Myocyte (in vitro differentiated cells): ENCODE data around the gene MAST2. TPM values are rescaled to one million over a fixed set of nuclear protein-coding genes. Genes with fewer than 3 reads are reported as not detected.
A peak's percentile ranks its signal among the peaks of the same experiment; 100 is the strongest.
"Not testable (repeated sequence)": the region's sequence is repeated elsewhere in the genome, so short reads cannot be mapped to it uniquely, and the experiment has no call there.

Experiments used
- DNase-seq: peaks from one replicate; pipeline ENCODE4 v3.0.0-alpha.2; 2012; ENCODE audit warnings: low read depth
- total RNA-seq: library from RNA; depleted of rRNA; stranded (reverse); fragments of >200 nt; gene quantifications from 2 replicates; pipeline ENCODE4 v1.2.3, GENCODE V29; 2014

The MAST2 gene
- total RNA-seq, 1 donor from 2014 or later = 70.3 TPM

DNA sequence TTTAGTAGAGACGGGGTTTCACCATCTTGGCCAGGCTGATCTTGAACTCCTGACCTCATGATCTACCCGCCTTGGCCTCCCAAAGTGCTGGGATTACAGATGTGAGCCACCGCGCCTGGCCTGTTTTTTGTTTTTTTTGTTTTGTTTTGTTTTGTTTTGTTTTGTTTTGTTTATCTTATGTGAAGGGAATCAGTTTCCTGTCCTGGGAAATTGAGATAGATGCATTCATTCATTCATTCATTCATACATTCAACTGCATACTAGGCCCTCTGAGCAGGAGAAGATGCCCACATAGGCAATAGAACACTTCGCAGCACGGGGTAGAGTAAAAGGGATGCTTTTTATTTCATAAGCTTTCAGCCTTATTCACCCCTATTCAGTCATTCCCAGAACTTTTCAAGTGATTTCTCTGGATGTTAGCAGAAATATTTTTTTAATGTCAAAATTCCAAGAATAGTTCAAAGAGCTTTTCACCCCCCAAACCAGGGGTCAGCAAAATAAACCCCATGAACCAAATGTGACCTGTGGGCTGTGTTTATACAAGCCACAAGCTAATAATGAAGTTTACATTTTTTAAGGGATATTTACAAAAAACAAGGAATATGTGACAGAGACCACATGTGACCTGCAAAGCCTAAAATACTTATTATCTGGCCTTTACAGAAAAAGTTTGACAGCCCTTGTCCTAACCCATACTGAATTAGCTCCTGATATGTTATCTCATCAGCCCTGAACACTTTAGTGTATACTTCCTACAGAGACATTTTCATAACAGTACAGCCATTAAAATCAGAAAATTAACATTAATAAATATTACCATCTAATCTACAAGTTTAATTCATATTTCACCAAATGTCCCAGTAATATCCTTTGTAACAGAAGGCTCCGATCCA is 127.1 kb downstream of the MAST2 start:
- DNase-seq = no peak

DNA sequence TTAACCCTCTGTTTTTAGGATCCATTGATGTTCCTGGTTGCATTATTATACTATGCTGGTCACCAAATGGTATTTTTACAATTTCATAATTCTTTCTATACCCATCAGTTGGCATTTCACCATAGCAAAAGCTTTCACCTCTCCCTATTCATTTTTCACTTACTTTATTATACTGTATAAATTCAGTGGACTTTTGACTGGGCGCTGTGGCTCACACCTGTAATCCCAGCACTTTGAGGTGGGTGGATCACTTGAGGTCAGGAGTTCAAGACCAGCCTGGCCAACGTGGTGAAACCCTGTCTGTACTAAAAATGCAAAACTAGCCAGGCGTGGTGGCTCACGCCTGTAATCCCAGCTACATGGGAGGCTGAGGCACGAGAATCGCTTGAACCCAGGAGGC is 128.8 kb downstream of the MAST2 start:
- DNase-seq = not testable (repeated sequence)

DNA sequence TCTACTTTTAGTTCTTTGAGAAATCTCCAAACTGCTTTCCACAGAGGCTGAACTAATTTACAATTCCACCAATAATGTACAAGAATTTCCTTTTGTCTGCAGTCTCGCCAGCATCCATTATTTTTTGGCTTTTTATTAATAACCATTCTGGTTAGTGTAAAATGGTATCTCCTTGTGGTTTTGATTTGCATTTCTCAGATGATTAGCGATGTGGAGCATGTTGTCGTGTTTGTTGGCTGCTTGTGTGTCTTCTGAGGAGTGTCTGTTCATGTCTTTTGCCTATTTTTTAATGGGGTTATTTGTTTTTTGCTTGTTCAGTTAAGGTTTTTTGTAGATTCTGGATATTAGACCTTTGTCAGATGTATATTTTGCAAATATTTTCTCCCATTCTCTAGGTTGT is 131.5 kb downstream of the MAST2 start:
- DNase-seq = no peak

DNA sequence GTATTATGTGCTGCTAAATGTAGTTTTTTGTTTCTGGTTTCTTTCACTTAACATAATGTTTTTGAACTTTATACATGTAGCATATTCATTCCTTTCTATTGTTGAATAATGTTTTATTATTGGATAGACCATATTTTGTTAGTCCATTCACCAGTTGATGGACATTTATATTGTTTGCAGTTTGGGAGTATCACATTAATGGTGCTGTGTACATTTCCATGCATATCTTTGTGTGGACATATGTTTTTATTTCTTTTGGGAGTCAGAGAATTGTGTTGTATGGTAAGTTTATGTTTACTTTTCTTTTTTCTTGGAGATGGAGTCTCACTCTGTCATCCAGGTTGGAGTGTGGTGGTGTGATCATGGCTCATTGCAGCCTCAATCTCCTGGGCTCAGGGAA is 134.6 kb downstream of the MAST2 start:
- DNase-seq = no peak

DNA sequence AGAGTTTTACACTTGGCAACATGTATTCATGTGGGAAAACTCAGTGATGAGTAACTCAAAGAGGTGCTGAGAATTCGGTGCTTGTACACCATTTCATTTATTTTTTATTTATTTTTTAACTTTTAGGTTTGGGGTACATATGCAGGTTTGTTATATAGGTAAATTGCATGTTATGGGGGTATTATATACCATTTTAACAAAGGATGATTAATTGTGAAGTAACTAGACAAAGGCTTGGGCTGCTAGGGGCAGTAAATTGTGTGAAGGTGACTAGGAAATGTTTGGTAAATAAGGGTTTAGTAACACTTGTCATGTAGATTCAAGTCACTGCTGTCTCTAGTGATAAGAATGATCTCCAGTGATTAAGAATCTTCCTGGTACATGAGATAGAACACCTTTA is 139.0 kb downstream of the MAST2 start:
- DNase-seq = no peak

DNA sequence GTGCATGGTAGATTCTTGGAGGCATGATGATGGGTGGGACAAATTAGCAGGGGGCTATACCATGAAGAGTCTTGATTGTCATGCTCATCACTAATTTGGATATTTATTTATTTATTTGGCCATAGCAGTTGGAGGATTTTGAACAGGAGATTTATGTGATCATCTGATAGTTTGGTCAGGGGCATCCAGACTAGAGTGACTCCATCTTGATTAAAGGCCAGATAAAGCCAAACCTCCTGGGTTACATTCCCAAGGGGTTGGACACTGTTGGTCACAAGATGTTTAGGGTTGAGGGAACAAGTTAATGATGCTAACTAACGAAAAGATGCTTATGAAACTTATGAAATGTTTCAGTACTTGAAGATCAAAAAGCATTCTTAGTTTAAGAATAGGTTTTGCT is 139.8 kb downstream of the MAST2 start:
- DNase-seq = no peak

DNA sequence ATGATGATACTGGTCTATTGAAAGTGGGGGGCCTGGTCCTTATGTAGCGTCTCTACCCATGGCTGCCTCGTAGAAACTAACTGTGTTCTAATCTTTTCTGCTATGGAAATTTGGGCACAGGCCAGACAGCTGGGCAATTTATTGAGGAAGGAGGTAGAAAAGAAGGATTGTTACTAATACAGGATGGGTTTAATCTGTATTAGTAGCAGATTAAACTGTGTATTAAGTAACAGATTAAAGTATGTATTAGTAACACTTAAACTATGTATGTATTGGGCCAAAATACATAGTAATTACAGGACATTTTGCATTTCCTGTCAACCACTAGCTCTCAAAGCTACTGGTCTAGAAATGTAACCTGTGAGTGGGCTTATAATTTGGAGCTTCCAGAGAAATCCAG is 142.0 kb downstream of the MAST2 start:
- DNase-seq = no peak

DNA sequence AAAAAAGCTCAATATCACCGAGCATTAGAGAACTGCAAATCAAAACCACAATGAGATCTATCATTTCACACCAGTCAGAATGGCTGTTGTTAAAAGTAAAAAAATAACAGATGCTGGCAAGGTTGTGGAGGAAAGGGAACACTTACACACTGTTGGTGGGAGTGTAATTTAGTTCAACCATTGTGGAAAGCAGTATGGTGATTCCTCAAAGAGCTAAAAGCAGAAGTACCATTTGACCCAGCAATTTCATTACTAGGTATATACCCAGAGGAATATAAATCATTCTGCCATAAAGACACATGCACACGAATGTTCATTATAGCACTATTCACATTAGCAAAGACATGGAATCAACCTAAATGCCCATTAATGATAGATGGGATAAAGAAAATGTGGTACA is 146.1 kb downstream of the MAST2 start:
- DNase-seq = not testable (repeated sequence)

DNA sequence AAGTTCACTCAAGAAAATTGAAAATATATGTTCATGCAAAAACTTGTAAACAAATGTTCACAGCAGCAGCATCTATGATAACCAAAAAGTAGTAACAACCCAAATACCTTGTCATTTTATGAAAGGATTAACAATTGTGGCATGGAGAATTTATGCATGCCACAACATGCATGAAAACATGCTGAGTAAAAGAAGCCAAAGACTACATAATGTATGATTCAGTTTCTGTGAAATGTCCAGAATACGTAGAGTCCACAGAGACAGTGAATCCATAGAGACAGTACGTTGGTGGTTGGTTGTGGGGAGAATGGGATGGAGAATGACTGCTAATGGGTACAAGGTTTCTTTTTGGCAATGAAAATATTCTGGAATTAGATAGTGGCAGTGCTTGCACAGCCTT is 148.7 kb downstream of the MAST2 start:
- no peak for DNase-seq

DNA sequence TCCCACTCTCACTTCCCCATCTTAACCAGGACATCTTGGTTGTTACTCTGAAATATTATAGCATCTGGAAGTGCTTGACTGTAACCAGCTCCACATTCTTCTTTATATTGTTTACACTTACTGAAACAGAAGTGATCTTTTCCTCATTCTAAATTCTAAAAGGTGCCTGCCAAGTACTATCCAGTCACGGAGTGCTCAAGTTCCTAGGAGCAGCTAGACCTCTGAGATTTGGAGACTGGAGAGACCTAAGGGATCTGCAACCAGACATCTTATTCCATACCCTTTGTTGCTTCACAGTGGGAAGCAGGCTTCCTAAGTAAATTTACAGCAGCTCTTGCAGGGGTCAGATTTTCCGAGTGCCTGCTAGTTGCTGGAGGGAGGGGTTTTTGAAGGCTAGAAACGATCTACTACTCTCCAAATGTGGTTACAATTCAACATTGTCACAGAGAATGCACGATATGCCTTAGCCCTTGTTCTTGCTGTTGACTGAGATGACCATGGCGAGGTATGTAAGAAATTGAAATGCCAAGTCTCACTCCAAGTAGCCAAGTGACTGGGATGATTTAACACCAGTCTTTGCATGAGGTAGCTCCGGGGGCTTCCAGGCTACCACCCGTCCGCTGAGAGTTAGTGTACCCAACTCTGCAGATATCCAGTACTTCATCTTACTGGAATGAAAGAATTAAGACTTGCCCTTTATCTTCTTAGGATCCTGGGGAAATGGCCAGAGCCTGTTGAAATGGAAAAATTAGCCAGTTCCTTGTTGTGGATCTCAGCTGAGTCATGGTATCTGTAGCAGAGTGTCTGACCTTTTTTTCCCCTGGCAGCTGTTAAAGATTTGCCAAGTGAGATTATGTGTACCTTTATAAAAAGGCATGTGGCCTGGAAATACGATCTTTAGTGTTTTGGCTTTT is 150.8 kb downstream of the MAST2 start:
- peak; percentile 80 for DNase-seq

DNA sequence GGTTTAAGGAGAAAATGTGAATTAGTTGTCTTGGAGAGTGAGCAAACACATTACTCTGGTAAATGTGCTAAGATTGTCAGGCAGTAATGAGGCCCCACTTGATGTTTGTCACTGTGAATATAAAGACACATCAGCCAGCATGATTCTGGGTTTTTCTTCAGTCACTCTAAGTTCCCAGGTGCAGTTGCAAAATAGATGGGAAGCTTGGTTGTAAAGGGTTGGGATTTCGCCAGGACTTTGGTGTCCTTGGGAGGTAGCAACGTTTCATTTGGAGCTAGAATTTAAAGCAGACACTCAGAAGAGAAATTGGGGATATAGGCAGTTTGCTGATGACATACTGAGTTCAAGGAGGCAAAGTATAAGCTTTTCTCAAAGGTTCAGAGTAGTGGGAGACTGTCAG is 154.3 kb downstream of the MAST2 start:
- DNase-seq = no peak

DNA sequence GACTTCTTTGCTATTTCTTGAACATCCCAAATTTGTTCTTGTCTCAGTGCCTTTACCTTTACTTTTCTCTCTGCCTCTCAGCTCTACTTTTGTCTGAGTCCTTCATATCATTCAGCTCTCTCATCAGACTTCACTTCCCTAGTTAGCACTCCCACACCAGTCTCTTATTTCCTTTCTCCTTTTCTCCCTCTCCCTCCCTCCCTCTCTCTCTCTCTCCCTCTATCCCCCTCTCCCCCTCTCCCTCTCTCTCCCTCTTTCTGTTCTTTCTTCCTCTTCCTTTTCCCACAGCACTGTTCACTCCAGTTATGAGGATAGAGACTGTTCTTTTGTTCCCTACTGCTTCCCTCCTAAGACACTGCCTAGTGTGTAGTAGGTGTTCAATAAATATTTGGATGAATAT is 154.9 kb downstream of the MAST2 start:
- no peak for DNase-seq

DNA sequence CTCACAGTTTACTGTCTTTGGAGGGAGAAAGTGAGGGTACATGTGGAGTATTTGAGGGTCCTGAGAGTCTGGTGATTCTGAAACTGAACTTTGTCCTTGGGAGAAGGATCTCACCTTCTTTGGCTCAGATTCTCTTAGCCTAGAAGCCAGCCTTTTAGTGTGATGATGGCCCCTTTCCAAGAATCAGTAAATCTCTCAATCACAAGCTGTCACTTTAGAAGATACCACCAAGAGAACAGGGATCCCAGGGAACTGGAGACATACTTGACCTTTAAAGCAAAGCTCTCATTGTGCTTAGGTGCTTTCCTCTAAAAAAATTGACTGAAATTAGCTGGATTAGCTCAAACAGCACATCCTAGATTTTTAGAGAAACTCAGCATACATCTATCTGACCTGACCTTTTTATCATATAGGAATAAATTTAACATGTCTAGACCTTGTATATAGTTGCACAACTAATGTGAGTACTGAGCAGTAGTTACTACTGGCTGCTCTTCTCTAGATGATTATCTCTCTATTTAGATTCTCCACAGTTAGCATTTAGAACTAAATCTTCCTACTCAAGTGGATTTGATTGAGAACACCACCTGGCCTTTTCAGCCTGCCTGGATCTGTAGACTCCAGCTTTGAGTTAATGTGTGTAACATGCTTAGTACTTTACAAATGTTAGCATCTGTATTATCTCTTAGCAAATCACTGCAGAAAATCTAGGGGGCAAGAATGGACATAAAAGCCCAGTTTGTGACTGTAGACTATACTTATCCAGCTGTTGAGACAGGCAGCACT is 157.7 kb downstream of the MAST2 start:
- peak; percentile 57 for DNase-seq

DNA sequence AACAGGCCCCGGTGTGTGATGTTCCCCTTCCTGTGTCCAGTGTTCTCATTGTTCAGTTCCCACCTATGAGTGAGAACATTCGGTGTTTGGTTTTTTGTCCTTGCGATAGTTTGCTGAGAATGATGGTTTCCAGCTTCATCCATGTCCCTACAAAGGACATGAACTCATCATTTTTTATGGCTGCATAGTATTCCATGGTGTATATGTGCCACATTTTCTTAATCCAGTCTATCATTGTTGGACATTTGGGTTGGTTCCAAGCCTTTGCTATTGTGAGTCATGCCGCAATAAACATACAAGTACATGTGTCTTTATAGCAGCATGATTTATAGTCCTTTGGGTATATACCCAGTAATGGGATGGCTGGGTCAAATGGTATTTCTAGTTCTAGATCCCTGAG is 158.5 kb downstream of the MAST2 start:
- not testable (repeated sequence) for DNase-seq

DNA sequence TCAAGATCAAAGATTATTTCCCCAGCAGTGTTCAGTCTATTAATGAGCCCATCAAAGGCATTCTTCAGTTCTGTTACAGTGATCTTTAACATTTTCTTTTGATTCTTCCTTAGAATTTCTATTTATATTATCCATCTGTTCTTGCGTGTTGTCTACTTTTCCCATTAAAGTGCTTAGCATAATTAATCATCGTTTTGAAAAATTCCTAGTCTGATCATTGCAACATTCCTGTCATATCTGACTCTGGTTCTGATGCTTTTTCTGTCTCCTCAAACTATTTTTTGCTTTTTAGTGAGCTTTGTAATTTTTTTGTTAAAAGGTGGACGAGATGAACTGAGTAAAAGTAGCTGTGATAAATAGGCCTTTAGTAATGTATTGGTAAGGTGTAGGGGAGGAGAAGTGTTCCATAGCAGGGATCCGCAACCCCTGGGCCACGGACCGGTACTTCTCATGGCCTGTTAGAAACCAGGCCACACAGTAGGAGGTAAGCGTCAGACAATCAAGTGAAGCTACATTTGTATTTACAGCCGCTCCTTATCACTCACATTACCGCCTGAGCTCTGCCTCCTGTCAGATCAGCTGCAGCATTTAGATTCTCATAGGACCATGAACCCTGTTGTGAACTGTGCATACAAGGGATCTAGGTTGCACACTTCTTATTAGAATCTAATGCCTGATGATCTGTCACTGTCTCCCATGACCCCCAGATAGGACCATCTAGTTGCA is 165.7 kb downstream of the MAST2 start:
- DNase-seq = no peak

DNA sequence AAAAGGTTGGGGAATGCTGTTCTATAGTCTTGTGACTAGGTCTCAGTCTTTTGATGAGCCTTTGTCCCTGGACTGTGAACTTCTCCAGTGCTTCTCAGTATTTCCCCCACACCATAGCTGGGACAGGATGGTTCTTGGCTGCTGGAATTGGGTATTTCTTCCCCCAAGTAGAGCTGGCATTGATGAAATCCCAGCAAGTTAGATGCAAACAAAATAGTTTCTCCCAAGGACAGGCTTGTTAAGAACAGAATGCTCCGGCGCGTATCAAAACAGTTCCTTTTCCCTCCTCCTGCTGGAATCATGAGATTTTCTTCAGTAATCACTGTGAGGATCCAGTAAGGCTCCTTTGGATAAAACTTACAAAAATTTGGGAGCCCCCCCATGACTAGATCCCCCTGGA is 166.5 kb downstream of the MAST2 start:
- no peak for DNase-seq

DNA sequence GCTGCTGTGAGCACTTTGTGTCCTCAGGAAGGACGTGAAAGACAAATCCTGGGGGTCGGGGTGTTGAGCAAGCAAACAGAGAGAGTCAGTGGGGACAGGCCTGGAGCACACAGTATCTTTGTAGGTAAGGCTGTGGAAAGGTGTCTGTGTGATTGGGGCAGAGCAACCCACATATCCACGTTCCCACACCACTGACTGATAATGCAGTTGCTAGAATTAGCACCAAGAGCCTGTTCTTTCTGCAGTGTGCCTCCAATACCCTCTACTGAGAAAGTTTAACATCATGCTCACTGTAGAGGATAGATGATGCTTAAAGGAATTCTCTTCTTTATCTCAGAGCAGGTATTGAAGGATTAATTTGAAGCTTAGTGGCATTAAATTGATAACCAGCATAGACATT is 167.9 kb downstream of the MAST2 start:
- no peak for DNase-seq

DNA sequence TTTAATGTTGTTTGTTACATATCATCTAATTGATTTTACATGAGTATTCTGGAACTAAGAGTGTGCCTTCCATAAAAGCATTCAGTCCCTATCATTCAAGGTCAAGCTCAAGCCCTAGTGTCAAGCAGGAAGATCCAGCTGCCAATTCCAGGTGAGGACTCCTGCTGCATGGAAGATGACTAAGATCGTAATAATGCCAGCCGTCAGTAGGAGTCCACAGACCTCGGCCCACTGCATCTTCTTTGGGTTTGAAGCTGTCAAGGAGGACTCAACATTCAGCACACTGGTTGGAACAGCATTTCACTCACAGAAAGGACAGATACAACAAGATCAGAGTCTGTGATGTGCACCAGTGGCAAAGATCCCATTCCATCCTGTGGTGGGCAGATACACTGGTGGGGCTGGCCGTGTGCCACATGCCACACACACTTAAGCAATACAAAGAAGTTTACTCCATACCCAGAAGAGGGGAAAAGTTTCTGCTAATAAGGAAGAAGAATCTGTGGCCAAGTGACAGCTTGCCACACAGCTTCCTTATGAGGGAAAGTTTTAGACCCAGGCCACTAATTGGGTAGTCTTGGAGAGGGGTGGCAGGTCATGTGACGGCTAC is 168.6 kb downstream of the MAST2 start:
- no peak for DNase-seq

DNA sequence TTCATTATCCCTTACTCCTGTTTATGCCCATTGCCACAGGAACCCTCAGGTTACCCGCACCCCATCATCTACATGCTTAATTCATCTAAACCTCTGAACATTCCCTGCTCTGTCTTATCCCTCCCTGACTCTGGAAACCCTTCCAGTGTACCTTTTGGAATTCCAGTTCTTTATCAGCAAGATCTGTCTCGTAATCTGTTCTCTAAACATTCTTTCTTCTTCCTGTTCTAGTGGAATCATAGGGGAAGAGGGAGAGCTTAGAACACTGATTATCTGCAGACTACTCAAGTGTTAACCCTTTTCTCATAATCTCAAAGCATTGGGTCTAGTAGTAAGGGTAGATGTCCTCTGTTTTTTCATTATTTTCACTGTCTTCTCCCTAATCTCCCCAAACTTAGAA is 169.2 kb downstream of the MAST2 start:
- DNase-seq = no peak

DNA sequence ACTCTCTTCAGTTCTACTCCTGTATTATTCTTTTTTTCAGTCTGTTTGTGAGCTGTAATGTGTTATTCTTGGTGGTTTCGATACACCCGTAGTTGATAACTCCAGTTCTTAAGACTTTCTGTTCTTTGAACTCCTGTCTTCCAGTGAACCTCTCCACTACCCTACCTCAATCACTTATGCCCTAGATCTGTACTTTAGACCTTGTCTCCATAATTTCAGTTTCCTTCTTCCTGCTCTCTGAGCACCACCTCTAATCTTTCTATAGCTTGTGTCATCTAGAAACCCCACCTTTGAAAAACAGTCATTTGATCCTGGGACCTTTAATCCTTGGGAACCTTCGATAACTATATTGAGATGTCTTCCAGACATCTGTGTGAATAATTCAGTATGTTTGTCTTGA is 169.7 kb downstream of the MAST2 start:
- no peak for DNase-seq
